ENCODE data around the gene GNB1L.

Gene GNB1L

GRCh38 chr22:19821523-19822300 lies 33.0 kb downstream of the GNB1L start:
- DNase-seq, result no peak

DNA sequence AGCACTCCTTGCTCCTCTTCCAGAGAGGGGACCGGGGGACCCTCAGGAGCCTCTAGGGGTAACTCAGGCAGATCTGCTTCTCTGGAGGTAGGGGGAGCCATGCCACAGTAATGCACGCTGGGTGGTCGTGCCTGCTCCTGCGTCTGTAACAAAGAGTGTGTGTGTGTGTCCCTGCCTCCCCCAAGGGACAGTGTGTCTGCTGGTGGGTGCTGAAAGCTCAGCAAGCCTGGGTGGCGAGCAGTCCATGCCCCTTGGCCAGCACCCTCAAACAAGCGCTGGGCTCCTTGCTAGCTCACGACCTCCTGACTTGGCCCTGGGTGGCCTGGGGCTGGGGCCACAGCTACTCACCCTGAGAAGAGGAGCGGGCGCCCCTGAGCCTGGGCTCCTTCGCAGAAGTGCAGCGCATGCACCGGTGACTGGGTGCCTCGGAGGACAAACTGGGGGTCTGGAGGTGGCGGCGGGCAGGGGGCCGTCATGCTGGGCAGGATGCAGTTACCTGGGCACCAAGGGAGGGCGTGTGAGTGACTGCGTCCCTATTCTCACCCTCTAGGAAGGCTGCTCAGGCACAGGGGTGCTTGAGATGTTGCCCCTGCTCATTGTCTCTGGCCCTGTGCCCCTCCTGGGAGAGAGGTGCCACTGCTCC lies 33.7 kb downstream of the GNB1L start:
- no peak for DNase-seq

DNA sequence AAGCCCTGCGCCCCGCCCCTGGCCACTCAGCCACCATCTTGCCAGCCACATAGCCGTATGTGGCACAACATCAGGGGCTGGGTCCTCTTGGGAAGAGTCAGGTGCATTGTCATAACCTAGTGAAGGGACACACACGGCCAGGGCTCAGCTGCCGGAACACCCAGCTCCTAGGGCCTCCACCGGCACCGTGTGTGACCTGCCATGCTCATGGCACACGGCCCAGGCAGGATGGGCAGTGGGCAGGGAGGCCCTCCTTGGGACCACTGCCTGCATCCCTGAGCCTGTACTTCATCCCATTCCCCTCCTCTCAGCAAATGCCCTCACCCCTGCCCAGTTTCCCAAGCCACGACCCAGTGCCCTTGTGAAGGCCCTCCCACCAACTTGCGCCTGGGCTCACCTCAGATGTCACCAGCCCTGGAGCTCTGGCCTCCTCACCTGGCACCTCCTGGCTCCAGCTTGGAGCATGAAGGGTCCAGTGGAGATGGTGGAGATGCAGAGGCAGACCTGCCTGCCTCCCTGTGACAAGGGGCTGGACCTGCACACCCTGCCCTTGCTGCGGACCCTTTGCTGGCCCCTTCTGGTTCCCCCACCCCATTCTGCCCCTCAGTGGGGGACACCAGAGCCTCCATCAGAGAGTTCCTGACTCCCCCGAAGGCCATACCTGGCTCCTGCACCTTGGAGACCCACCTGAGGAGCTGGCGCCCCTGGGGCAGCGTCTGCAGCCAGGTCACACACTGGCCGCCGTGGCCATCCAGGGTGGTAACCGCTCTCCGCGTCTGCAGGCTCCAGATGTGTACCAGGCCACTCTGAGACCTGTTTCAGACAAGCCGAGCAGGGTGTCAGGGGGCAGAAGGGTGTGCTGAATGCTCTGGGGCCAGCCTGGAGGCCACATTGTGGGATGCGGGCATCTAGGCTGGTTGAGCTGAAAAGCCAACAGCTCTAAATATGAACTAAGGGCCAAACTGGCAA lies 34.5 kb downstream of the GNB1L start:
- DNase-seq, result no peak

- no peak for DNase-seq
Measured at GRCh38 chr22:19819208-19819910, 35.3 kb downstream of the GNB1L start.

- DNase-seq, result no peak
Measured at GRCh38 chr22:19818324-19819207, 36.1 kb downstream of the GNB1L start.

DNA sequence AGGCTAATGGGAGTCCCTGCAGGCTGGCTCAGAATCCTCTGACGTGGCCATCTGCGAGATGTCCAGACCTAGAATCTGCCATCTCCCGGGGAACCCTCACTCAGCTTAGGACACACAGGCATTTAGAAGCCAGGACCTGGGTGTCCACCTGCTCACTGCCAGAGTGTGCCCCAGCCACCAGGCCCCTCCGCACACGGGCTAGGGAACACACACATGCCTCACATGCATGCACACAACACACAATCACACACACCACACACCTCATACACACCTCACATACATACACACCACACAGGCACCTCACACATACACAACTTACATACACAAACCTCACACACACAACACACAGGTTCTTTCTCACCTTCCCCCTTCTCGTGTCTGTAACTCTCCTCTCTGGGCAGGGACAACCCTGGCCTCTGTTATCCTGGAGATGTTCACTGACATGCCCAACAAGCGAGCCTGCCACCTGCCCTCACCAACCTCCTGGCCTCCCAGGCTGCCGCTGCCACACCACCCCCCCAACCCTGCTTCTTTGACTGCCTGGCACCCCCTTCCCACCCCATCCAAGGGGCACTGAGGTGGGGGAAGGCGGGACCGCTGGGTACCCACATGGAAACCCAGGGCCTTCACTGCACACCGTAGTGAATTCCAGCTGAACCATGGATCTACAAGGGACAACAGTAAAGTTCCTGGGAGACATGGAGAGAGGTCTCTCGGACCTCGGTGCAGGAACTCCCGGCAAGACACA lies 38.1 kb downstream of the GNB1L start:
- DNase-seq, result no peak

DNA sequence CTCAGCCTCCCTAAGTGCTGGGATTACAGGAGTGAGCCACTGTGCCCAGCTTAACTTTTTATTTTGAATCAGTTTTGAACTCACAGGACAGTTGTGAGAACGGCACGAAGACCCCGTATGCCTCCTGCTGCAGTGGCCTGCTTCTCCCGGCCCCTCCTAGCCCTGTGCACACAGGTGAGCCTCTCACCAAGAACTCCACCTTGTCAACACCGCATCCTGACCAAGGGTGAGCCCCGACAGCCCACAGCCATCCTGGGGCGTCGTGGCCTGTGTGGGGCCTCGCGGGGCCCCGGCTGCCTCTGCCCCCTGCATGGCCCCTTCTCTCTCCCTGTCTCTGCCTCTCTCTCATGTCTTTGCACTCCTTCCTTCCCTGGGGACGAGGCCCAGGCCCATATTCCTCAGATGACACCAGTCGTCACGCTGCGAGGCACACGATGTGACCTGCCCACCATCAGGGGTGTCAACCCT lies 38.8 kb downstream of the GNB1L start:
- DNase-seq, result no peak

GRCh38 chr22:19815093-19815822 lies 39.4 kb downstream of the GNB1L start:
- no peak for DNase-seq

- no peak for DNase-seq
Measured at GRCh38 chr22:19814428-19814827, 40.2 kb downstream of the GNB1L start.

- no peak for DNase-seq
Measured at GRCh38 chr22:19812910-19813309, 41.8 kb downstream of the GNB1L start.

- no peak for DNase-seq
Measured at GRCh38 chr22:19811811-19812771, 42.6 kb downstream of the GNB1L start.

DNA sequence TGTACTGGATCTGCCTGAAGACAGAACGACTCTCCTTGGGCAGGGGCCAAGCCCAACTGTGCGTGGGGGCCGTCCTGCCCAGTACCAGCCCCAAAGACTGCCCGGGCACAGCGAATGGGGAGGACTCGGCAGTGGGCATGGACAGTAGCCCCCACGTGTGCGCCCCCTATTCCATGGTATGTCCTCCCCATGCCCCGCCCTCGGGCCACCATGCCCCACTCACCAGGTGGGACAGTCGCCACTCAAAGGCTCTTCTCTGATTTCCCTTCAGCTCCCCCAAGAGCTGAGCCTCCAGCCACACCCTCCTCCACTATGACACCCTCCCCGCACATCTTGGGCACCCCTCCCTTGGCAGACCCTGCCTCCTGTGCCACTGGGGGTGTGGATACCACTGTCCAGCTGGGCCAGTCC lies 43.5 kb downstream of the GNB1L start:
- no peak for DNase-seq

GRCh38 chr22:19810381-19811201 lies 44.1 kb downstream of the GNB1L start:
- no peak for DNase-seq

GRCh38 chr22:19809741-19810140 lies 44.9 kb downstream of the GNB1L start:
- no peak for DNase-seq

DNA sequence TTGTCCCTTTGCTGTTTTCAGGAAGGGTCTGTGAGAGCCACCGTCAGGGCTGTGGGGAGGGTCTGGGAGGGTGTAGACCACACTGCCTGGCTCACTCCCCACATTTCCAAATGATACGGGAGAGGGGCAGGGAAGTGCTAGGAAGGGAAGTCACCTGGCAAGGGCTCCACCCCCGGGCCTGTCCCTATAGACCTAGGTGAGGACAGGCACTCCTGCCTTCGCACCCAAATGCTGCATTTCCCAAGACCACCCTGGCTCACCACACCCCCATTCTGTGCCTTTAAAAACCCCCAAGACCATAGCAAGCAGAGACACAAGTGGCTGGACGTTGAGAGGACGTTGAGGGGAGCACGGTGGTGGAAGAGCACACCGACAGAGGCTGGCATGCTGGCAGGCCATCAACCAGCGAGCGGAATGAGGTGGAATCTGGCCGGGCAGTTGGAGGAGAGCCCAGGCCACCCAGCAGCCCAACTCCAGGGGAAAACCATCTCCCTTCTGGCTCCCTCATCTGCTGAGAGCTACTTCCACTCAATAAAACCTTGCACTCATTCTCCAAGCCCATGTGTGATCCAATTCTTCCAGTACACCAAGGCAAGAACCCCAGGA lies 45.7 kb downstream of the GNB1L start:
- no peak for DNase-seq

GRCh38 chr22:19807914-19808872 lies 46.5 kb downstream of the GNB1L start:
- no peak for DNase-seq
